Skin epidermis (tissue), 12 donors: ENCODE data around the gene CD93.

Experiments used
- H3K27ac ChIP-seq, 21 experiments: fragments of 200-600 bp; sonication (generic) in 11 of 21; one replicate each; pipeline ENCODE4 v1.5.0; 2020; ENCODE audit warnings: mild to moderate bottlenecking in 3 of 21, inconsistent platforms in 2 of 21, moderate library complexity in 2 of 21
- H3K4me3 ChIP-seq, 7 experiments: fragments of 200-600 bp; sonication (generic) in 2 of 7; one replicate each; pipeline ENCODE4 v1.5.0; 2020; ENCODE audit warnings: inconsistent platforms in 2 of 7, mild to moderate bottlenecking in 2 of 7, moderate library complexity in 1 of 7

The CD93 gene

DNA sequence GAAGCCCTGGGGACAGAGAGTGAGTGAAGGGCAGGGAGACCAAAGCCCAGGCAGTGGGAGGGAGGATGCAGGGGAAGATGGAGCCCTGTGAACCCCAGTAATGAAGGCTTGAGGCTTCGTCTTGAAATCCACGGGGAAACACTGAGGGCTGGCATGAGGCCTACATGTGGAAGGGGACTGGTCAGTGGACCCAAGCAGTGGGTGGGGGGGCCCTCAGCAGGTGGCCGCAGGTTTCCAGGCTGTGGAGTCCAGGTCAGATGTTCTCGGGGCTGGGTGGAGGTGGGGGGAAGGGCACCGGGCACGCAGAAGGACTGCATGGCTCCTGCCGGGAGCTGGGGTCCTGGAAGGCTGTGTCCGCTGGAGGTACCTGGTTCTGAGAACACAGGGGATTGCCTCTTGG lies 2.7 kb upstream of the CD93 start:
- no peak overlapping the region for H3K4me3 ChIP-seq
- H3K27ac ChIP-seq = no peak overlapping the region

DNA sequence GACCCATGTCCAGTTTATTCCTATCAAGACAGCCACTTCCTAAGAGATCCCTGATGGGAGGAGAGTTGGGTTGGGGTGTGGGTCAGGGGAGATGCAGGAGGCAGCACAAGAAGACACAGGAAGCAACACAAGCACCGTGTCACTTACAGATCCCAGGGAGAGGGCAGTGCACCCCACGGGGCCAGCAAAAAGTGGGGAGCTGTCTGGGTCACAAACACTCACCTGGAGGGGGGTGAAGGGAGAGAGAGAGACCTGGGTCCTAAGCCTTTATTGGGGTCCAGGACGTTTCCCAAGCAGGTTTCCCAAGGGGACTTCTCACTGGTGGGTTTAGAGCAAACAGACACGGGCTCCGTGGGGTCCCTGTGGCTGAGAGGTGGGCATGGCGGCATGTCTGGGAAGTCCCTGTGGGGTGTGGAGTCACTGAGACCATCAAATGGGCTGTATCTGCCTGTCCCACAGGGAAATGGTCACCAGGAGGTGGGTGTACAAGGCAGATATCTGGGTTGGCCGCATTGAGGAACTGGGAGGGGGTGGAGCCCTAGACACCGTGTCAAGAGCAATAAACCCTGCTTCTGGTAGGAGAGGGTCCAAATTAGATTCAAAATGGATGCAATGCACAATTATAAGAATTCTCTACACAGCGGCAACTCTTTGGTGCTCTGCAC lies 1.6 kb upstream of the CD93 start:
- peak overlapping the region in 19 of 21 experiments; percentile 71 to 93 (median 82) for H3K27ac ChIP-seq
- no peak overlapping the region for H3K4me3 ChIP-seq

DNA sequence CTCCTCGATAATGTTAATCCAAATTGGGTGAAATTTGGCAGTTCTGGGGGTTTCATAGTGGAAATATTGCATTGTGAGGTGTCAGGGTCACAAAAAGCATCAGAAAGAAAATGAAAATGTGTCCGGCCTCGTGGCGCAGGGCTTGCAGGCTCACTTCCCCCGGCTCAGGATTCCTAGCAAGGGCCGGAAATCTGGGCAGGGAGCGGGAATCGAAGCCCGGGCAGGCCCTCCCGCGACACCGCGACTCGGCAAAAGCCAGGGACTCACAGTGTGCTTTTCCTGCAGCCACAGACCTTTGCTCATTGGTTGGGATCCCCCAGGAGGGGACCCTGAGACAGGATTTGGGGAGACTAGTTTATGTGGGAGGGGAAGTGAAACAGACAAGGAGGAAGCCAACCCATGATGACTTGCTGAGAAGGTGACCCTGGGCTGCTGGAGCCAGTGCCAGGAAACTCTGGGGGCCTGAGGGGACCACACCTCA lies 847 bp upstream of the CD93 start:
- no peak overlapping the region for H3K4me3 ChIP-seq
- peak overlapping the region; percentile 34 to 93 (median 82) for H3K27ac ChIP-seq

DNA sequence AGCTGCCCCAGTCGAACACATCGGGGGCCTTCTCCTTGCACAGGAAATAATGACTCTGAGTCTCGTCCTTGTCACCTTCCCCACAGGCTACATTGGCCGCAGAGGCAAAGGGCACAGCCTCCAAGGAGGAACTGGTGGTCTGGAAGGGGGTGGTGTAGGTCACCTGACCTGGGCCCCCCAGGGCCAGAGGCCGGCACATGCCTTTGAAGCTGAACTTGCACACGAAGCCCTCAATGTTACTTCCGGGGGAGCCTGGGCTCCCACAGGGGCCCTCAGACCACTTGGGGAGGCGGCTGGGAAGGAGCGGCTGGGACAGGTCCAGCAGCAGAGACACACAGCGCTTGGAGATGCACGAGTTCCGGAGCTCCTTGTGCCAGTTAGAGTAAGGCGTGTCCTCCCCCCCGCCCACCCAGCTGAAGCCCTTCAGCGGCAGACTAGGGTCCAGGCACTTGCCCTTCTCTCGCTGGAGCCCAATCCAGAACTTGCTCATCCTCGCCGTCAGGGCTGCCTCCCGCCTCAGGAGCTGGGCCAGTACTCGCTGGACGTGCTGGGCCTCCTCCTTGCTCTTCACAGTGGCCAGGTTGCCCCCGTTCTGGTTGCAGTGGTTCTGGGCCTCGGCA lies 578 bp downstream of the CD93 start:
- Histone ChIP-seq H3K27ac (peak overlapping the region; percentile 10 to 93 (median 82)), H3K4me3 (peak overlapping the region; percentile 15 to 38 (median 27))

DNA sequence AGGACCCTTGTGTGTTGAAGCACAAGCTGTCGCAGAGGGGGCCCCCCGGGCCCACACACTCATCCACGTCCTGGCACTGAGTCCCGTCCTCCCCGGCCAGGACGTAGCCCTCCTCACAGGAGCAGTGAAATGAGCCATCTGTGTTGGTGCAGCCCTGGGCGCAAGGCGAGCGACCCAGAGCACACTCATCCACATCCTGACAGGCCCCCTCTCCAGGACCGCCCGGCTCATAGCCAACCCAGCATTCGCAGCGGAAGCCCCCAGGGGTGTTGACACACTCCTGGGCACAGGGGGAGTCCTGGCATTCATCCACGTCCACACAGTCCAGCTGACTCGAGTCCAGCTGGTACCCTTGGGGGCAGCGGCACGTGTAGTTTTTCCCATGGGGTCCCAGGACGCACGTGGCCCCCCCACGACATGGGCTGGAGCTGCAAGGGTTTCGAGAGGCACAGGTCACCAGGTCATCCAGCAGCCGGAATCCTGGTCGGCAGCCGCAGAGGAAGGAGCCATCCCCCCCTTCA lies 1.2 kb downstream of the CD93 start:
- Histone ChIP-seq H3K27ac (peak overlapping the region in 20 of 21 experiments; percentile 41 to 93 (median 84)), H3K4me3 (peak overlapping the region; percentile 11 to 38 (median 27))

DNA sequence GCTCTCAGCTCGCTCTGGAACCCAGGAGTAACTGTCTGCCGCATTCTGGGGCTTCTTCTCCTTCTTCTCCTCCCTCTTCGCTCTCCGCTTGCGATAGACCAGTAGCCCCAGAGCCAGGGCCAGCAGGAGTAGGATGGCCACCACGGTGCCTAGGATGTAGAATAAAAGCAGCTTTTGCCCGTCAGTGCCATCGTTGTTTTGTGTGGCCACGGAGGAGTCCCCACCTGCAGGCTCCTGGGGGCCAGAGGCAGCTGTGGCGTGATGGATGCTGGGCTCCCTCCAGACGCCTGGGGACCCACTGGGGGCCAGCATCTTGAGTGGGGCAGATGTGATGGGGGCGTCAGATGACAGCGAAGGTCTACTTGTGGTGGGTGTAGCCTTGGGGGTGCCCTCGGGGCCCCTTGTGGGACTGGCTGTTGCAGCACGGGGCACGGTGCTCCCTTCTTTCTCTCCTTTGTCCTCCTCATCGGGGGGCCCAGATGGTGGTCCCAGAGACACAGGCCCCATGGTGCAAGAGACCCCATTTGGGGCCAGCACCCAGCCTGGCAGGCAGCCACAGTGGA lies 1.8 kb downstream of the CD93 start:
- Histone ChIP-seq H3K27ac (peak overlapping the region in 20 of 21 experiments; percentile 41 to 93 (median 84)), H3K4me3 (peak overlapping the region; percentile 11 to 38 (median 27))

DNA sequence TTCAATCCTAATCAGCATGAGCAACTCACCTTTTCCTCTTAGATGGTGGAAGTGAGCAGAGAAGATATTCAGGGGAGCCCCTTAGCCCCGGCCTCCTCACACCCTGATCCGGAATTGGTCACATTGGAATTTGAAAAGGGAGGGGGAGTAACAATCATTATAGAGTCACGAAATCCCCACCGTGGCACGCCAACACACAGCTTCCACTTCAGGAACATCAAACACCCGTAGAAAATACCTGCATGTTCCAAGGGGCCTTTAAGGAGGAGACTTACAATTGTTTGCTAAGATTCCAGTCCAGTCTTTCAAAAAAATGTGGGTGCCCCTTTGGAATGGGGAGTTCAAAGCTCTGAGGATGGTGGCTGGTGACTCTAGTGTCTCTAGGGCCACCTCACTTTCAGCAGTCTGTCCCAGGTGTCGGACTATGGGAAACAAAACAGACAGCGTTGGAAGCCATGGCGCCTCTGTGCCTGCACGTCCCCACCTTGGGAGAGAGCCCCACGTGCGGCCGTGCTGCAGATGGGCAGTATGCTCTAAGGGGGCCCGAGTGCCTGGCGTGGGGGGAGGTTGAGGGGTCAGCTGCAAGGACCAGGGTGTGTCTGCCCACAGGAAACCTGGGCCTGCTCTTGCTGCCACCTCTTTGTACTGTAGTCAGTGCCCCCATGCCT lies 2.4 kb downstream of the CD93 start:
- H3K27ac ChIP-seq = peak overlapping the region in 20 of 21 experiments; percentile 41 to 93 (median 84)
- H3K4me3 ChIP-seq = peak overlapping the region; percentile 11 to 38 (median 27)

DNA sequence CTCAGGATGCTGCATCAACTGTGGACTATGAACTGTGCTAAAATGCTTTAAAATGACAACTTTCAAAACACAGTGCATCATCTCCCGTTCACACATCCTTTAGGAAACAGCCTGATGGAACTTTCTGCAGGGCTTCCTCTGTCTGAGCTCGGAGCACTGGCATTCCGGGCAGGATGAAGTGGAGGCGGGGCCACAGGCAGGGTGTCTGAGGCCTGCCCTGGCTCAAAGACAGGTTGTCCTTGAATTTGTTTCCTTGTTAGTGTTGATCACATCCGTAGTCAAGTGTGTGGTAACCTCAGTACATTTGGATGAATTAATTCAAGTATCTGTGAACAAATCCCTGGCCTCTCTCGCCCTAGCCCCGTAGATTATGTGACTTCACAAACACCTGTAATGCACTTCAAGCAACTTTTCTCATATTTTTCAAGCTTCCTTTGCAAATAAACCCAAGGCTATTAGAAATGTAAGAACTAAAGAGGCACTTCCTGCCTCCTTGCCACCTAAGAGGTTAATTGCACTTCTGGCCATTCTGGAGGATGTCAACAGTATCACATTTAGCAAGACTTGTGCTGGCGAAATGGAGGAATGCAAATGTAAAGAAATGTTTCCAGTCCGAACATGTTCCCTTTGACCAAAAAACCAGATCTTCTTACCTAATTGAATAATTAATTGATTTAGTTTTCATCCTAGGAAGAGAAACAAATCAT lies 3.1 kb downstream of the CD93 start:
- Histone ChIP-seq H3K4me3 (peak overlapping the region; percentile 11 to 38 (median 27)), H3K27ac (peak overlapping the region in 20 of 21 experiments; percentile 41 to 93 (median 84))

DNA sequence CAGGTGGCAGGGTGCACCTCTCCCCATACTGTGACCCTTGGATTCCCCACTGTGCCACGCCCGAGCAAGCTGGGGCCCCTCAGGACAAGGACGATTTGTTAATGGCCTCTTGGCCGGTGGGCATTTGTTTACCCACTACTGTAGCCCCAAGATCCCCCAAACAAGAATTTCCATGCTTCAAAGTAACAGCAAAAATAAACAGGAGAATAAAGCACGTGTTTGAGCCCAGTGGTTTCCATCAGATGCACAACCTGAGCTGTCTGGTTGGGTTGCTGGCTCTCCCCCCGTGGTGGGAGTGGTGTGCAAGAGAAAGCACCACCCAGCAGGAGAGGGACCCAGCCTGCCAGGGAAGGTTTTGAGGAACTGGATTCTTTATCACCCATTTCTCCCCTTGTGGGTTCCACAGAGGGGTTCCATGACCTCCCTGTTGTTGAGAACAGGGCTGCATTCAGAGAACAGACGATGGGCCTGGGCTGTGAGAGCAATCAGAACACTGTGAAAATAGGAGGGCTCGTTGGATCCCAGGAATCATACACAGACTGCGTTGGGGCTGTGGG lies 4.8 kb downstream of the CD93 start:
- Histone ChIP-seq H3K4me3 (peak overlapping the region in 1 of 7 experiments; percentile 29), H3K27ac (peak overlapping the region in 8 of 21 experiments; percentile 3 to 93 (median 48))

DNA sequence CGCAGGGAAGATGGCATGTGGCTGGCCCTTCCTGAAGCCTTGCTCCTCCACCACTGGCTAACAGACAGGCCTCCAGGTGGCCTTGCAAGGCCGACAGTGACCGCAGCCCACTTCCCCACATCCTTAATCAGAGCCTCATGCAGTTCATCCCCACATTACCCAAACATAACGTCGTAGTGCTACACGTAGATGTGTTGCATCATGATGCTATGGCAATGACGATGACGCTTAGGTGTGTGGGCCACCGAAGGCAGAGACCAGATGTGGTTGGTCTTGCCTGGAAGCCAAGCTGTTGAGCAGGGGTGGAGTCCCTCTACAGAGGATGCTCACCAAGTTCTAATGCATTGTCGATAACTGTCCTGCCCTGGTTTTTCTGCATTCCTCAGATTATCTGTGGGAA lies 5.6 kb downstream of the CD93 start:
- no peak overlapping the region for H3K4me3 ChIP-seq
- no peak overlapping the region for H3K27ac ChIP-seq

DNA sequence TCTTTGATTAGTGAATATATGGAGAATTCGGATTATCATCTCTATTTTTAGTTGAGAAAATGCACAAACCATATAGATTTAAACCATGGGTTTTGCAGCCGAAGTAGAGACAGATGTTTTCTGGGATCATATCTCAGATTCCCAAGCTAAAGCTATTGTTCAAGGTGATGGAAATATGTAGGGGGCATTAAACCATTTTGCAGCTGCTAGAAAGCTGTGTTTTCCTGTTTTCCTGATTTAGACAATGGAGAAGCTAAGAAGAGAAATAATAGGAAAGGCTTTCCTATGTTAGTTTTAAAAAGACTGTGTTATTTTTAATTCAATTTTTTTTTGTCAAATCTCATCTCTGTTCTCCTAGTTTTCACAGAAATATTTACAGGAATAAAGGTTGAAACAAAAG lies 6.2 kb downstream of the CD93 start:
- no peak overlapping the region for H3K4me3 ChIP-seq
- H3K27ac ChIP-seq = no peak overlapping the region

DNA sequence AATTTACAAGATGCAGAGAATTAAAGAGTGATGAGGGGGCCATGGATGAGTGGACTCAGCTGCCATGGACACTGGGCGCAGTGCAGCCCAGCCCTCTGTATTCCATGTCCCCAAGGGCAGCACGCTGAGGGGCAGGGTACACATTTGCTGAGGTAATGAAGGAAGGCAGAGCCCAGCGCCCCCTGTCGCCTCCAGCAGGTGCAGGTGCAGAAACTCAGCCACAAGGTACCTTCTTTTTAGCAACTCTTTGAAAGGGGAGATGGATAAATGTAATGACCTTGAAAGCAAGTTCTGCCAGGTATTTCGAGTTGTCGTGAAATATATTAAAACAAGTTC lies 7.1 kb downstream of the CD93 start:
- no peak overlapping the region for H3K4me3 ChIP-seq
- no peak overlapping the region for H3K27ac ChIP-seq

DNA sequence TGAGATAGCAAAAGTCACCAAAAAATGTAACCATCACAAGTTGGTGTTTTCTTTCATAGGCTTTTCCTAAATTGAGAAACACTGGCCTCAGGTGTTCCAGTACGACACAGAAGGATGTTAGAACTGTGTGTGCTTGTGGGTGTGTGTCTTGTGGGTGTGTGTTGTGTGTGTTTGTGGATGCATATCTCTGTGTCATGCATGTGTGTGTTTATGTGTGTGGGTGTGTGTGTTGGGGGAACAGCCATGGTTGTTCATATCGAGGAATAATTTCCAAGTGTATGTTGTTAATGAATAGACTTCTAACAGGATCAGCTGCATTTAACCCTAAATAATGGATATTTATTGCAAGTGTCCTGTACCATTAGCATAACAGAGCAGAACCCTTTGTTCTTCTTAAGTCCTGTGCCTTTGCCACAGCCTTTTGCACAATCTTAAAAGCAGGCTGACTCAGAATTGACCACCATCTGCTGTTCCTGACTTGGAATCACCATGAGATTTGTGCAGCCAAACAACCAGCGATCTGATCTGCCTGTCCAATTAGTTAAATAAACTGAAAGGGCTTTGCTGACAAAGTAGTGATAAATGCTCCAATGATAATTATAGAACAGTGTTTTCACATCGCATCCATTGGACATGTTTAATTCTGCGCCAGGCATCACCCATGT lies 7.6 kb downstream of the CD93 start:
- H3K4me3 ChIP-seq = no peak overlapping the region
- H3K27ac ChIP-seq = no peak overlapping the region

DNA sequence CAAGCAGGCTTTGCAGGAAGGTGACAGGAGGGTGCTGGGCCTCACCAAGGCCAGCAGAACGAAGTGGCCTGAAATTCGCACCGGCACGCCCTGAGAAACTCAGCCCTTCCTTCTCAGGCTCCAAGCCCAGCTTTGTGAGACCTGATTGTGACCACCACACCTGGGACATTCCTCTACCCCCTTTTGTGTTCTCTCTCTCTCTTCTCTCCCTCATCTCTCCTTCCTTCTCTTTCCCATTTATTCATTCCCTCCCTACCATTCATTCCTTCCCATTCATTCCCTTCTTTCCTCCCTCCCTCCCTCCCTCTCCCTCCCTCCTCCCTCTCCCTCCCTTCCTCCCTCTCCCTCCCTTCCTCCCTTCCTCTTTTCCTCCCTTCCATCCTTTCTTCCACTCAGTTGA lies 8.8 kb downstream of the CD93 start:
- H3K27ac ChIP-seq = no peak overlapping the region
- H3K4me3 ChIP-seq = no peak overlapping the region

DNA sequence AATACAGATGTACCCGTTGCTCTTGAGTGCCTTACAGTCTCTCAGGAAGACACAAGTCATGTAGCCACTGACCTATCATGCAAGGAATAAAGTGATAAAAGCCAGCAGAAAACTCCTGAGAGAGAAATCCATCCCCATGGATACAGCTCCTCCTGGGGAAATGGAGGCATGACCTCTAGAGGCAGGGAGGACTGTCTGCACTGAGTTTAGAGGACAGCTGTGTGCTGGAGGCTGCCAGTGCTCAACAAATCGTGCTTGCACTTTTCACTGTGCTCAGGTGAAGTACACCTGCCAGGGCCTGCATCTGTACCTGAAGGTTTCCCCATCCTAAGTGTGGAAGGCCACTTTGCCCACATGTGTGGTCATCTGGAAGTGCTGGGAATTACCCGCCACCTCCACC lies 12.1 kb downstream of the CD93 start:
- Histone ChIP-seq H3K27ac (no peak overlapping the region), H3K4me3 (no peak overlapping the region)

DNA sequence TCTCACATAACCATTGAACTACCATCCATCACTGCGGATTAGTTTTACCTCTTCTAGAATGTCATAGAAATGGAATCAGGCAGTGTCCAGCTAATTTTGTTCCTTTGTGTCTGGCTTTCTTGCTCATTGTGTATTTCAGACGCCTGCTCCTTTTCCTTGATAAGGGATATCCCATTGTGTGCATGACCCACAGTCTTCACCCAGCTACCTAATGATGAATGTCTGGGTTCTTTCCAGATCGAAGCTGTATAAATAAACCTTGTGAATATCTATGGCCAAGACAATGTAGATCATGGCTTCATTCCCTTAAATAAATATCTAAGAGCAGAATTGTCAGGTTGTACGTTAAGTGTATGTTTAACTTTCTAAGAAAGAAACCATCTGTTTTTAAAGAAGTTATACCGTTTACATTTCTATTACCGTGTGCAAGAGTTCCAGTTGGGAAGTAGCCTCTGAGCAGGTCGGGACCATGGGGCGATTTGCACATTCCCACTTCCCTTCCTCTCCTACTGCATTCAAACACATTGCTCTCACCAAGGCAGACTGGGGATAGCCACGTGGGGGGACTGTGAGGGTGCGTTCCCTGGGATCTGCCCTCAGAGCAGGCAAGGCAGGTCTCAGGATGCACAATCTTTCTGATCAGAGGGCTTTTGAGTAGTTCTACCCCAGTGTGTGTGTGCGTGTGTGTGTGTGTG lies 13.1 kb downstream of the CD93 start:
- H3K27ac ChIP-seq = no peak overlapping the region
- H3K4me3 ChIP-seq = no peak overlapping the region

DNA sequence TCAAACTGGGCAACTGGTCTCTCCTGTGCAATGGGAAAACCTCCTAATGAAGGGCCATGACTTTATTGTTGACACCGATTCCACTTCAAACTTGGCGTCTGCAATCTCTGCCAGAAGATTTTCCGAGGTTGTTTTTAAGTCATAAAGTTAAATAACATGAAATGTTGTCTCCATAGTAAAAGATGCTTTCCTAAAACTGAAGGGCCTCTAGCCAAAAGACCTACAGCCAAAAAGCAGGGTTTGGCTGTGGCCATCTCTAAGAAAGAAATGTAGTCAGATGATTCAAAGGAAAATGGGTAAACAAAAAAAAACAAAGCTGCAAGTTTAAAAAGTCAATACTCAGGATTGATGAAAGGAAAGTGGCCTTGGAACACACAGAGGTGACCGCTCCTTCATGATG lies 14.1 kb downstream of the CD93 start:
- H3K4me3 ChIP-seq = no peak overlapping the region
- H3K27ac ChIP-seq = no peak overlapping the region

DNA sequence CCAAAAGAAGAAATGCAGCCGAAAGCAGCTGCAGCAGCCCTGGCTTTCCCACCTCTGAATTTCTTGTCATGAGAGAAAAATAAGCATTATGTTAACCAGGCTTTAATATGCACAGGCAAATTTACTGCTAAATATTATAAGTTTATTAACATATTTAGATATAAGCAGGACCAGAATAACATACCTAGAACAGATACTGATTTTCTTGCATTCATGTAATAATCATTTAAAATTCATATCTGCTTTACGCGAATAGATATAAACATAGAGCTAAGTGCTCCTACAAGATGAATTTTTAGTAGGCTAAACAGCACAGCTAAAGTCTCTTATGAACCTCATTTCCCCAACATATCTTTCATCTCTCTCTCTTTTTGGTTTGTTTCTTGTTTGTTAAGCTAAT lies 14.7 kb downstream of the CD93 start:
- Histone ChIP-seq H3K27ac (no peak overlapping the region), H3K4me3 (no peak overlapping the region)
